HG02571 (cell line): ENCODE data around the gene NQO1.
A peak's percentile ranks its signal among the peaks of the same experiment; 100 is the strongest.
"Not testable (repeated sequence)": the region's sequence is repeated elsewhere in the genome, so short reads cannot be mapped to it uniquely, and the experiment has no call there.

Experiments used
- ATAC-seq: cut with Tn5 transposase; IDR thresholded peaks from one replicate; pipeline ENCODE4 v1.9.1; 2021; ENCODE audit warnings: mild to moderate bottlenecking, moderate library complexity; ENCODE audit not compliant: unreplicated experiment

The NQO1 gene

DNA sequence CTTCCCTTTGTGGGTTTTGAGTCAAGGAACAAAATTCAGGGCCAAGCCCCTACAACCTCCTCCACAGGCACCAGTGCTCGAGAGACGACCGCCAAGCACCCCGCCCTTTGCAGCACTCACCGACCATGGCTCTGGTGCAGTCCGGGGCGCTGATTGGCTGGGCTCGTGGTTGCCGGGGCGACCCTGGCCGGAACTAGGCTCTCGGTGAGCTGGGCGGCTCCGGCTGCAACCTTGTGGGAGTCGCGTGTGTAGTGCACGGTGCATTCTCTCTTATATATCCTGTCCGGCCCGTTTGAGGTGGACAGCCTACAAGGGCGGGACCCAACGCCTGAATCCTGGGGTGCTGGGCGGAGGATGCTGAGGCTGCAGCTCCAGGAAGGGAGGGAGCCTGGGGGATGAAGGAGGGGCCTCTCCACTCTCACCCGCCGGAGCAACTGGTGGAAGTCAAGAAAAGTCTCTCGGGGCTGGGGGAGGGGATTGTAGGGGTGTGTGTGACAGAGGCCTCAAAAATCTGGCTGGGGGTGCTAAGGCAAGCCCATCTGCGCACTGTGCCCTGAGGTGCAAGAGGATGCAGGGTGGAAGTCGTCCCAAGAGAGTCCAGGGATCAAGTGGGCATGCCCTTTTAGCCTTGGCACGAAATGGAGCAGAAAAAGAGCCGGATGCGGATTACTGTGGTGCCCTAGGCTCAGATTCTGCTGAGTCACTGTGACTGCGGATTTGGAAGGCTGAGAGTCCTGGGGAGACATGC, at the start of gene NQO1:
Gene NQO1 (minus strand): TSS at position 248 of the 748 bp plus-strand sequence. CDS start 121 bp downstream, at position 127.
- peak; percentile 98 for ATAC-seq

DNA sequence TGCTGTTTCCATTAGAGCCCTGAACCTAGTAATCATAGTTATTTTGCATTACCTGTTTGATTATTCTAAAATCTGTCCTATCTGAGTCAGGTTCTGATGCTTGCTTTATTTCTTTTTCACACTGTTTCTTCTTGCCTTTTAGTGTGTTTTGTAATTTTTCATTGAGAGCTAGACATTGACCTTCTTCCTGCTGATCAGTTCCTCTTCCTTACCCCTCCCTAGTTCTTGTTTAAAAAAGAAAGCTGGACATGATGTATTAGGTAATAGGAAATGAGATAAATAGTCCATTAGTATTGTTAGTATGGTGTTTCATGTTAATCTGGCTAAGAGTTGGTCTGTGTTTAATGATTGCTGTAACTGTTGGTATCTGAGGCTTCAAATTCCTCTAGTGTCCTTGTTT, 49.2 kb upstream of the NQO1 start:
- no peak for ATAC-seq

DNA sequence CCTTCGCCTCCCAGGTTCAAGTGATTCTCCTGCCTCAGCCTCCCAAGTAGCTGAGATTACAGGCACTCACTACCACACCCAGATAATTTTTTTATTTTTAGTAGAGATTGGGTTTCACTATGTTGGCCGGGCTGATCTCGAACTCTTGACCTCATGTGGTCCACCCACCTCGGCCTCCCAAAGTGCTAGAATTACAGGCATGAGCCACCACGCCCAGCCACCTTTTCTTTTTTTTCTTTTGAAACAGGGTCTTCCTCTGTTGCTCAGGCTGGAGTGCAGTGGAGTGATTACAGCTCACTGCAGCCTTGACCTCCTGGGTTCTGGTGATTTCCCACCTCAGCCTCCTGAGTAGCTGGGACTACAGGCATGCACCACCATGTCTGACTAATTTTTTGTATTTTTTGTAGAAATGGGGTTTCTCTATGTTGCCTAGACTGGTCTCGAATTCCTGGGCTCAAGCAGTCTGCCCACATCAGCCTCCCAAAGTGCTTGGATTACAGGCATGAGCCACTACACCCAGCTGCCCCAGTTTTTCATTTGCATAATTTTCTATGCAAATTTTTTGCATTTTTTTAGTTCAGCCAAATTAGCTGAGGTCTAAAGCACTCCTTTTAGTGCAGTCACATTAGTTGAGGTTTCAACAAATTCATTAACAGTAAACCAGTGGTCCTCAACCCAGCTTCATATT, 47.0 kb upstream of the NQO1 start:
- ATAC-seq = no peak

DNA sequence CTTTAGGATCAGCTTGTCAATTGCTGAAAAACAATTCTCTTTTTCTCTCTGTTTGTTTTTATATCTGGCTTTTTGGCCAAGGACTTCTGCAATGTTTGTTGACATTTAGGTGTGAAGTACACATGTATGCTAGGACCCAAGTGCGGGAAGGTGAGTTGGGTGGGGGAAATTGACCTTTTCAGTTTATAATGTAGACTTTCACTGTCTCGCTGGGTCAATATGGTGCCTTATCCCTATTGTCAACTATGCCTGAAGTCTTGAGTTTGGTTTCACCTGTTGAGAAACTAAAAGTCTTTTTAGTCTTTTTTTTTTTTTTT, 45.2 kb upstream of the NQO1 start:
- ATAC-seq = no peak

DNA sequence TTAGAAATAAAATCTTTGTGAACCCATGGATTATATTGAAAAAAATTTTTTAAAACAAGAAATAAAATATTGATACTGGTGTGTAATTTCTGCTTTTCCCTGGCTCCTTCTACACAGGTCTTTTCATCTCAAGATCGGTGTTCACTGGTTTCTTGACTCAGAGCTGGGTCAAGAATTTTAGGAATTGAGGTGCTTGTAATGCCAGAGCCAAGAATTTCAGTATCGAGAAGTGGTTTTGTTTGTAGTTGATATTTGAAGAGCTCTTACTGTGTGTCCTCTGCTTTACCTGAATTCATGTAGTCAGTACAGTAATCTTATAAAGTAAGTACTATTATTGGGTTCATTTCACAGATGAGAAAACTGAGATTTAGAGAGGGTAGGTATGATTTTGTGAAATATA, 43.0 kb upstream of the NQO1 start:
- ATAC-seq = no peak

DNA sequence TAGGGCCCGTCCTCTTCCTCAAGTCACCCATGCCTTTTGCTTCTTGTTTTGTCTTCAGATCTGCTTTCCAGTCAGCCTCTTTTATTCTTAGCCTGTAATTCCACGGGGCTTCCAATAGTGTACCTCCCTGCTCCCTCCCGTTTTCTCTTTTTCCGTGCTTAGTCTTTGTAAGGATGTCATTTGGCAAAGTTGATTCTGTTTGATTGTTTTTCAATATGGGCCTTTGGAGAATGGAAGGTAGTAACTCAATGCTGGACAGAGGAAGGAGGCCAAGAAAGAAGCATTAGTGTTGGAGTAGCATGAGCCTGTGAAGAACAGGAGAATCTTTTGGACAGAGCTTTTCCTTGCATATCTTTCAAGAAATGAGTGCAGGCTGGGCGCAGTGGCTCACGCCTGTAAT, 42.3 kb upstream of the NQO1 start:
- no peak for ATAC-seq

DNA sequence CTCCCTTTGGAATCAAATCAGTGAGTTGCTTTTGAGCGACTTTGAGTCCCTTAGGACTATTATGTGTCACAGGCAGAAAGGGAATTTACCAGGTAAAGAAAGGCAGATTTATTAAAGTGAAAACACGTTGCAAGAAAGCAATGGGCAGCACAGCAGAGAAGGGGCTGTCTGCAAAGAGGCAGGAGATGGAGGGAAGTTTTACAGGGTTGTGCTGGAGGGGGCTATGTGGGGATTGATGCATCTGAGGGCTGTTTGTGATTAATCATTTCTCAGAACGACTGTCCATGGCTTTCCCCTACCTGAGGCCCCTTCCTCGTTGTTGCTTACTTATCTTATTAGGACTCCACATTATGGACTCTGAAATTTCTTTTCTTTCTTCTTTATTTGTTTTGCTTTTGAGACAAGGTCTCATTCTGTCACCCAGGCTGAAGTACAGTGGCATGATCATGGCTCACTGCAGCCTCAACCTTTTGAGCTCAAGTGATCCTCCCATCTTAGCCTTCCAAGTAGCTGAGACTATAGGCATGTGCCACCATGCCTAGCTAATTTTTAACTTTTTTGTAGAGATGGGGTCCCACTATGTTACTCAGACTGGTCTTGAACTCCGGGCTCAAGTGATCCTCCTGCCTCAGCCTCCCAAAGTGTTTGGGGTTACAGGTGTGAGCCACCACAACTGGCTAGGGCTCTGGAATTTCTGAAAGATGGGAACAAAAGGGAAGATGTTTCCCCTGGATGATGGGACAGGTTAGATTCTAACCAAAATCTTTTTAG, 41.3 kb upstream of the NQO1 start:
- no peak for ATAC-seq

DNA sequence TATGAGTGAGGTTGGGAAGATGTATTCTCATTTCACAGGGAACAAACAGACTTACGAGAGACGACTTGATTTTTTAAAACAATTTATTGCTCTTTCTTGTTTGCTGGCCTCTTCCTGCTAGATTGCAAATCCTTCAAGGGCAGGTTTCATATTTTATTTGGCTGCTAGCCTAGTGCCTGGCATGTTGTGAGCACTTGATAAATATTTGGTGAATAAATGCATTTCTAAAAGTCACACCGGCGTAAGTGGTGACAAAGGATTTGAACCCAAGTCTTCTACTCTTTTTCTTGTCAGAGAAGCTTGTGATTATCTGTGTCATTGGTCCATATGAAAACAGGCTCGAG, 37.2 kb upstream of the NQO1 start:
- no peak for ATAC-seq

DNA sequence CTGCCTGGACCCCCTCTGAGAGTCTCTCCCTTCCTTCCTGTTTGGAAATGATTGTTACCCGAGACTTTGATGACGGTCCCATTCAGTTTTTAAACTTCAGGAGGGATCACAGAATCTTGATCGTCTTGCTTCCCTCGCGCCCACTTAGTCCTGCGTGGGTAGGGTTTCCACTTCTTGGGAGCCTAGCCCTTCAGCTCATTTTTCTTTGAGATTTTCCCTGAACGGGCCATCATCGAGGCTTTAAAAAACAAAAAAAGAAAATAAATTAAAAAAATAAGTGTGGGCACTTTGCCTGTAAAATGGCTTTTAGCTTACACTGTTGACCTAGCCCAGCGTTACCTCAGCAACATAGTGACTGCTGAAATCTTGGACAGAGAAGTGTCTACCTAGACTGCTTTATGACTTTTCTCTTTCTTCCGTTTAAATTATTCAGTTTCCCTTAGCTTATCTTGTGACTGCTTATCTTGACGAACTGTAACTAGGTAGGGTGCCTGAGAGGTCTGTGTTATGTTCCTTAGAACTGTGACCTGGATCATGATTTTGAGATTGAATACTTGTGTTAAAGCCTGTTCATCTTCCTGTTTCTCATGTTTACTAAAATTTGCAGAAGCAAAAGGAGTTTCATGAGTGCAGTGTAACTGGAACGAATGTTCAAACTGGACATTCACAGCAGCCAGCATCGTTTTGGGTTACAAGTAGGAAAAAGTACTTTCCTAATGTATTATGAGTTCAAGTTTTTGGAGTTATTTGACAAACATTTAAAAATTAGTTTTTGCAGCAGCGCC, 36.6 kb upstream of the NQO1 start:
- ATAC-seq = peak; percentile 10

DNA sequence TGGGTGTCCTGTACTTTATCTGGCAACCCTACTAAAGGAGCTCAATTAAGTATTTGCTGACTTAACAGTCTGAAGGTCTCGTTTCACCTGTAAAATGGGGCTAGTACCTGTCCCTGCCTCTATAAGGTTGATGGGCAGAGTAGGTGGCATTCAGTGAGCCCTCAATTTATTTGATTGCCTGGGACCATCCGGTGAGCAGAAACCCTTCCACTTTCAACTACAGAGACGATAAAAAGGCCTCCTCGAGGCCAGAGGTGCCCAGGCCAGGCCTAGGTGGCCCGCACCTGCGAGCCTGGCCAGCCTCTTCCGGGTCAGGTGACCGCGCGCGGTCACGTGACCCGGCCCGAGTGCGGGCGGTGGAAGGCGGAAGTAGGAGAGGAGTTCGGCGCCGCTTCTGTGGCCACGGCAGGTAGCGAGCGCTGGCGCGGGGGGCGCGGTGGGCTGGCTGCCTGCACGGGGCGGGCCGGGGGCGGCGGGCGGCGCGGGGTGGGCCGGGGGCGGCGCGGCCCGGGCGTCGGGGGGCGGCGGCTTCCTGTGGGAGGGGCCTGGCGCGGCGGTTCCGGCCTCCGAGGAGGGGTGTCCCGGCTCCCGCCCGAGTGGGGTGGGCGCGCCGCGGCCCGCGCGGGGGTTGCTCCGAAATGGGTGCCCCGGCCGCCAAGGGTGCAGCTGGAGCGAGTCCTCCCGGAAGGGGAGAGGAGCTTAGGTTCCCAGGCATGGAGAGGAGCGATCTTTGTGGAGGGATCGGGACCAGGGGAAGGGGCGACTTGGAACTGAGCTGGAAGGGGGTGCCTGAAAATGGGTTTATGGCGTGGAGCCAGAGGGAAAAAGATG, 35.8 kb upstream of the NQO1 start, which contains the start of gene WWP2:
Gene WWP2 (plus strand): TSS at position 350 of the 831 bp plus-strand sequence. CDS start 24,679 bp downstream, outside the sequence.
- ATAC-seq = peak; percentile 79

DNA sequence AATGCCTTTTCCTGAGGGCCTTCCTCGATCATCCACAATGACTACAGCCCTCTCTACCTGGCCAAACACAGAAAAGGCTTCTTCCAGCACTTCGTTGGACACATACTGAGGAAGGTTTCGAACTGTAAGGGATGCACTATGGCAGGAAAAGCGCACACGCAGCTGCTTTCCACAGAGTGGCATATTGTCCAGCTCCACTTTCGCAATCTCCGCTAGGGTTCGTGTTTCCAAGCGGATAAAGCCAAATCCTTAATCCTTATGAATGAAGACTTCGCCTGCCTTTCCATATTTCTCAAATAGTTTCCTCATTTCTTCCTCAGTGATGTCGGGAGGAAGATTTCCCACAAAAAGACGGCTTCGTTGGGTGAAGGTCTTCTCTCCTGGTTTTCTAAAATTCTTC, 31.0 kb upstream of the NQO1 start:
- ATAC-seq = not testable (repeated sequence)

DNA sequence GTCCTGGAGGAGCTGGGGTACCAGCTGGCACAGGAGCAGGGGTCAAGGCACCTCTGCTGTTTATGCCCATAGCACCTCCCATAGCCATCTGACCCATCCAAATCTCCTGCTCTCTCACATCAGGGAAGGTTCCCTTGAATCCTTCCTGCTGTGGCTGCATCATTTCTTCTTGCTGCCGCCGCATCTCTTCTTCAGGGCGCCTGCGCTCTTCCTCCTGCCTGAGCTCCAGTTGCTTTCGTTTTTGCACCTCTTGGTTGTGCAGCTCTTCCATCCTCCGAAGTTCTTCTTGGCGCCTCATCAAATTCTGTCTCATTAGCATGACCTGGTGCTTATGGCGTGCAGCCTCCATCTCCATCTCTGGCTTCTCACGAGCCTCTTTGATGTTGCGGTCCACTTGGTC, 30.3 kb upstream of the NQO1 start:
- no peak for ATAC-seq

DNA sequence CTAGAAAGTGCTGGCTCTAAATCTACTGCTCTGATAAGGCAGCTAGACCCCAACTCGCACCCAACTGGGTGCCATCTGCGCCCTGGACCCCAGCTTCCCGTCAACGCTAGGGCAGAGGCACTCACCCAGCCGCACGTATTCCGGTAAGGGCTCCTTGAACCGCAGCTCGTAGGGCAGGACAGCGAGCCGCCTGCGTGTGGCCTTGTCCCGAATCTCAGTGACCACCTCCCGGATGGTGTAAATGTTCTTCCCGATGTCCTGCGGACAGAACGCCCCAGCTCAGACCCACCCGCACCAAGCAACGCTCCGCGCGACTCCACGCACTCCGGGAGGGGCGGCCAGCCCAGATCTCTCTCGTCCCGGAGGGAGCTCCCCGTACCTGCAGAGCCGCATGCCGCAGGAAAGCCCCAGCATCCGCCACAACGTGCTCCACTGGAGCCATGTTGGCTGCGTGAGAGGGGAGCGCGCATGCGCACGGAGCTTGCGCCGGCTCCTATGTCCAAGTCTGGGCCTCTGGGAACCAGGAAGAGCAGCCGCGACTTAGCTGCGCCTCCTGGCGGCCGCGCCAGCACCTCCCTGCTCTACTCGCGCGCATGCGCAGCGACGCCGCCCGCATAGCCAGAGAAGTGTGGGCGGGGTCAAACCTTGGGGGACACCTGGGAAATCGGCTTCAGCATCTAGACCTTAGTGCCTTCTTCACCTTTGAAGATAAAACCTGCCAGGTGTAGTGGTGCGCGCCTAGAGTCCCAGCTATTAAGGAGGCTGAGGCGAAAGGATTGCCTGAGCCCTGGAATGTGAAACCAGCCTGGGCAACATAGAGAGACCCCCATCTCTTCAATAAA, 28.3 kb upstream of the NQO1 start, which contains the start of gene NOB1:
Gene NOB1 (minus strand): TSS at position 458 of the 842 bp plus-strand sequence. CDS start 16 bp downstream, at position 442.
- ATAC-seq = peak; percentile 91

DNA sequence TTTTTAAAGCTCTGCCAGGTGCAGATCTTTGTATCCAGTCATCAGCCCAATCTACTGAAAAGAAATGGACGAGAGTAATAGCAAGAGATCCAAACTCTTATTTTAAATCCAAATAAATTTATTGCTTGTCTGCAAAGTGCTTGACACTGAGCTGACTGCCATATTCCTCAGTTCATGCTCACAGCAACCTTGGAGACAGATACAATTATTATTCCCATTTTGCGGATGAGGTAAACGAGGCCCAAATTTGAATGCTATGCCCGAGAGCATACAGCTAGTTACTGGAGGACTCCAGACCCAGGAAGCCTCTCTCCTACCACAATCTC, 27.7 kb upstream of the NQO1 start:
- no peak for ATAC-seq

DNA sequence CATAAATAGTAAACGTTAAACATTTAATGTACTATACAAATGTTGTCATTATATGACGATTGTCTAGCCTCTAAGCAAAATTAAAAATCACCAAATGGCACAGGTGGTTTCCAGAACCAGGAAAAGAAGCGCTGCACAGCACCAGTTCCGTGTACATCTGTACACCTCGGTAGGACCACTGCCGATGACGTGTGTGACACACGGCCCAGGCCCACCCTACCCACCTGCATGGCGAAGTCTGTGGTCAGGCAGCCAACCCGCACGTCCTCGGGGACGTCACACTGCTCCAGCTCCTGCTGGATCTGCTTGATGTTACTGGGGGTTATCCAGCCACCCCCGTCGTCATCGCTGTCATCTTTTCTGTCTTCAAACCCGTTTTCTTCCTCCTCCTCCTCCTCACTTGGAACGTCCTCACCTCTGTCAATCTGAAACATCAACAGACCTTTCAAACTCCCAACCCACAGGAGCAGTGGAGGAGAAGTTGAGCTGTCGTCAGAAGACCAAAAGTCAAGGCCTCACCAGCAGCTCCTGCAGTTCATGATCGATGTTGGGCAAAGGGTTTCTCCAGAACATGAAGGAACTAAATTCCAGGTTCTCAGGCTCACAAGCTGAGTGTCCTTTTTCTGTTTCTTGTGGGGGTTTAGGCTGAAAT, 22.5 kb upstream of the NQO1 start:
- no peak for ATAC-seq

DNA sequence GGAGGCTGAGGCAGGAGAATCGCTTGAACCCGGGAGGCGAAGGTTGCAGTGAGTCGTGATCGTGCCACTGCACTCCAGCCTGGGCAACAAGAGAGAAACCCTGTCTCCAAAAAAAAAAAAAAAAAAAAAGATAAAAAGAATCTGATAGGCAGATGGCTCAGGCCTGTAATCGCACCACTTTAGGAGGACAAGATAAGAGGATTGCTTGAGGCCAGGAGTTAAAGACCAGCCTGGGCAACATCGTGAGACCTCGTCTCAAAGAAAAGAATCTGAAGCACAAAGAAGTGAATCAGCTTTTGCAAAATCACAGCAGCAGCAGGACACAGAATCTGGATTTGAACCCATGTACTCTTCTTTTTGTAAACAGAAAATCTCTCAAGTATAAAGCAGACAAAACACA, 20.8 kb upstream of the NQO1 start:
- no peak for ATAC-seq

DNA sequence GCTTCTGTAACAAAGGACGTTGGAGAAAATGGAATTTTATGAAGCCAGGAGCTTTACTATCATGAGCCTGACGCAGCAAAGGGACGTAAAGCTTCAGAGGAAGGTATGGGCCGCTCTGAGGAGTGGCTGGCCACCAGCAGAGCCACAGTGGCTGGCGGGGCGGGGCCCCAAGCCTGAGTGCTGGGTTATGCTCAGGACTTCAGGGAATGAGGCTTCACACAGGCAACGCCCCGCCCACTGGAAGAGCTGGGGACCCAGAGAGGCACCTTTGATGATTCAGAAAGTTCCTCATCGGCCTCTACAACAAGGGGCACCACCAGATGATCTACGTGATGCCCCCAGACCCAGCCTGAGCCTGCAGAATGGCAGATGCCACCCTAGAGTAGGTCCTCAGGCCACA, 19.6 kb upstream of the NQO1 start:
- no peak for ATAC-seq

DNA sequence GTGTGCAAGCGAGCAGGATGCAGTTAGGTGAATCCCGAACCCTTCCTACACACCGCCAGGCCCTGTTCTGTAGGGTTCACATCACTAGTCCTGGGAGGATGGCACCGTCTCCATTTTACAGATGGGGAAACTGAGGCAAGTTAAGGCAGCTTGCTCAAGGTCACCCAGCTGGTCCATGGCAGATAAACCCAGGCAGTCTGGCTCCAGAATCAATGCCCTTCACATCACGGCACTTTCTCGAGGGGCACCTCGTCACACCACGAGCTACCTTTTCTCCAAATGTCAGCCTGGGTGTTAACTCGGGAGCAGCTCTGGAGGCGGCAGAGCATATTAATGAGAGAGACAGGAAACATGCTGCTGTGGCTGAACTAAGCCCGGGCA, 18.9 kb upstream of the NQO1 start:
- no peak for ATAC-seq
